Testis (tissue), 3 donors: ENCODE results near the gene PRKD3. TPM values are rescaled to one million over a fixed set of nuclear protein-coding genes. Genes with fewer than 3 reads are reported as not detected.

Experiments
- DNase-seq: peaks from one replicate; pipeline ENCODE4 v3.0.0-alpha.2; 2019
- H3K27ac ChIP-seq, 2 donors: fragments of 200-600 bp; sonication (generic); one replicate each; pipeline ENCODE4 v1.5.1; 2019
- H3K27me3 ChIP-seq: fragments of 200-600 bp; sonication (generic); one replicate; pipeline ENCODE4 v1.5.1; 2019
- H3K36me3 ChIP-seq: fragments of 200-600 bp; sonication (generic); one replicate; pipeline ENCODE4 v1.5.1; 2017; ENCODE audit warnings: low read depth; ENCODE audit errors: missing control alignments
- H3K4me1 ChIP-seq: fragments of 200-600 bp; sonication (generic); one replicate; pipeline ENCODE4 v1.5.1; 2019
- H3K4me3 ChIP-seq, 2 donors: fragments of 200-600 bp; sonication (generic); one replicate each; pipeline ENCODE4 v1.5.1; 2017 to 2019
- H3K9me3 ChIP-seq: fragments of 200-600 bp; sonication (generic); one replicate; pipeline ENCODE4 v1.5.1; 2017
- CTCF ChIP-seq, 3 experiments: fragments of 450-650 bp in 2 of 3; fragments of 200-600 bp in 1 of 3; sonication (generic) in 1 of 3; IDR thresholded peaks; one replicate each; pipeline ENCODE4 v1.5.1; 2016 to 2019; ENCODE audit warnings: antibody characterized with exemption in 3 of 3, mild to moderate bottlenecking in 2 of 3, moderate library complexity in 1 of 3
- POLR2A ChIP-seq: fragments of 450-650 bp; IDR thresholded peaks from one replicate; pipeline ENCODE4 v1.6.1; 2017; ENCODE audit warnings: antibody characterized with exemption, mild to moderate bottlenecking, moderate library complexity
- WGBS, 2 donors: methylation state at CpG; one replicate each; pipeline ENCODE4 v1.1.5; 2018; 5-methylcytosine and 5-hydroxymethylcytosine counted together
- intact Hi-C: fragments of 100-400 bp; cut with DNase I; formaldehyde crosslinking; loops from one replicate; pipeline ENCODE4 v1.15.1; 2023; ENCODE audit warnings: low total_unique reads
- polyA plus RNA-seq: library from polyadenylated mRNA; stranded (reverse); fragments of 350-450 nt; fragmentation: Illumina TruSeq; extraction: RNeasy Lipid Tissue Mini Kit (QIAGEN cat#74804); gene quantifications from one replicate; pipeline ENCODE4 v1.2.3, GENCODE V29; 2014; ENCODE audit warnings: low read depth, low replicate concordance; ENCODE audit not compliant: insufficient read depth
- total RNA-seq, 2 donors: library from RNA; depleted of rRNA; stranded (reverse); fragments of >200 nt; gene quantifications; one replicate each; pipeline ENCODE4 v1.2.3, GENCODE V29; 2016

Gene PRKD3
- total and polyA plus RNA-seq, 3 donors from 2014 or later, result 46.0 to 78.1 (median 52.3) TPM

DNA sequence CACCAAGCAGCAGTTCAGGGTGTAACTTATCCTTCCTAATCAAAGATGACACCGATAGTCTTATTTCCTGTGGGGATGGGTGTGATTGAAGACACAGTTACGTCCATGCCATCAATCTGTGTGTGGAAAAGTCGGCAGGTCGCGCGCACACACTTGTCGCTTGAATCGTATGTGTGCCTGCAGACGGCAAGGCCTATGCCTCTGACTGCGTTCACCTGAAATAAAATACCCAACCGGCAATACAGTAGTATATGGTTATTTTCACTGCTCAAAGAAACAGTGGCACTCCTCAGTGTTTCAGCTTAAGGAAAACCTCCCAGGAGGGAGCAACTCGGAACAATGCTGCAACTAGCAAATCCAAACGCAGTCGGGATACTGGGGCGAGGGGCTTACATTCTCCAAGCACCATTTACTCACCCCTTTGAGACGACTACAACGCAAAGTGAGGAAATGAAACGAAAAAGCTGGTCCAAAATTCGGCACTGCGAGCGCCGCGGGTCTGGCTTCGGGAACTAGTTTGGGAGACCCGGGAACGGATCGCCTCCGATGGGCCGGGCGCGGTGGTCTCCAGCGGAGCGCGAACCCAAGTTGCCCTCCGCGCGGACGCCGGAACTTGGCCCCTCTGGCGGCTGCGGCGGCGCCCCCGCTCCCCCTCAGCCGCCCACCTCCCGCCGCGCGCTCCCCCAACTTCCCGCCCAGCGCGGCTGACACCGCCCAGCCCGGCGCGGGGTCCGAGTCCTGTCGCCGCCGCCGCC is 675 bp downstream of the PRKD3 start:
- Histone ChIP-seq H3K27ac (peak overlapping the region; percentile 88 to 95), H3K4me3 (peak overlapping the region; percentile 83), H3K9me3 (no peaks in the 10 kb centered on the region), H3K36me3 (no peaks in the 10 kb centered on the region), H3K4me1 (peaks cover 9% of the 10 kb centered on the region), H3K27me3 (no peaks in the 10 kb centered on the region)
- intact Hi-C loops, result no loop called here
- DNase-seq, result peak; percentile 52
- 1 to 3% methylated on average over 35 to 44 of the region's 61 CpGs for WGBS, 2 donors
- TF ChIP-seq CTCF (IDR thresholded peaks at IDR 0.05), result no peak
- TF ChIP-seq POLR2A, result no peak

- H3K27me3 ChIP-seq, result no peaks in the 10 kb centered on the region
- H3K4me3 ChIP-seq, result peak overlapping the region; percentile 83
- WGBS, 2 donors, result 9 to 15% methylated on average over 13 of the region's 13 CpGs
- DNase-seq, result peak; percentile 21
- no peaks in the 10 kb centered on the region for H3K36me3 ChIP-seq
- no peaks in the 10 kb centered on the region for H3K9me3 ChIP-seq
- H3K27ac ChIP-seq, result peak overlapping the region; percentile 88 to 95
- intact Hi-C loops, result no loop called here
- peaks cover 9% of the 10 kb centered on the region for H3K4me1 ChIP-seq
- no peak for TF ChIP-seq CTCF (IDR thresholded peaks at IDR 0.05)
- no peak for TF ChIP-seq POLR2A
Observed at GRCh38 chr2:37323176-37323780, 1.4 kb downstream of the PRKD3 start.

DNA sequence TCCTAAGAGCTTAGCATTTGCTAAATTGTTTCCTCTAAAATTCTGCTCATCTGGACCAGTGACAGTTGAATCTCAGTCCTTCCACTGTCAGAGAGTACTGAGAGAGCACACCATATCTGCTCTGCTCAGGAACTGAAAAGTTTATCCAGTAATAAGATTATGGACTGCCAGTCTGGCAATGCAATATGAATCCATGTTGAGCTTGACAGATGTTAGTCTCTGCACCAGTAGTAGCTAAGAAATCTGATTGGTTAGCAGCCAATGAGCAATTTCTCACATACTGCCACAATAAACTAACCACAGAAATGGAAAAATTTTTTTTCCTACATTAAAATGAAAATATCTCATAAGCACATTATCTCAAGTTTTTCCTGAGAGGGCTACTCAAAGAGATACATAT is 2.3 kb downstream of the PRKD3 start:
- Histone ChIP-seq H3K4me1 (peaks cover 9% of the 10 kb centered on the region), H3K4me3 (no peak overlapping the region), H3K36me3 (no peaks in the 10 kb centered on the region), H3K9me3 (no peaks in the 10 kb centered on the region), H3K27ac (no peak overlapping the region), H3K27me3 (no peaks in the 10 kb centered on the region)
- no peak for DNase-seq
- intact Hi-C loops, result no loop called here
- TF ChIP-seq CTCF (IDR thresholded peaks at IDR 0.05) (no peak), POLR2A (no peak)

DNA sequence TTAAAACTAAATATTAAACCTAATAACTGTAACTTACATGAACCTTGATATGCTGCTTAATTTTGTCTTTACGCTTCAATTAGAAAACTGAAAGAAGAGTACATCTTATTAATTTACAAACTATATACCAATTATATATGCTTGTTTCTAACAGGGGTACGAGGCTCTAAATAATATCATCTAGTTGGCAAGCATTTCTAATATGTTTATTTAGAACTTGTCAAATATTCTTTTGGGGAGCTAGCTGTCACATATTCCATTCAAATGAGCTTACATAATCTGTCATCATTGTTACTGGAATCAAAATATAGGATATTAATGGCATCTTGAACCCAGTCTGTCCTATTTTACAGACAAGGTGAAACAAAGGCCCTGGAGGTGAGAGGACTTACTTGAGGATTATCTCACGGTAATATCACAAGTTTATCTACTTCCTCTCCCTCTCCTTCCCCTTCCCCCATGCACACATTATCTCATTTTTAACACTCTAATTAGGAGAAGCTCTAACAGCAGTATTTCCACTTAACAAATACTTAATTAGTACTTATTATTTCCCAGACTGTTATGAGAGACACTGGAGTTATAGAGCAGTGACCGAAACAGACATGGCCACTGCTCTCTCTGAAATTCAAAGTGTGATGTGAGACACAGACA is 3.5 kb downstream of the PRKD3 start:
- H3K27me3 ChIP-seq, result no peaks in the 10 kb centered on the region
- no peak overlapping the region for H3K27ac ChIP-seq
- H3K9me3 ChIP-seq, result no peaks in the 10 kb centered on the region
- TF ChIP-seq POLR2A (no peak), CTCF (IDR thresholded peaks at IDR 0.05) (no peak)
- H3K4me3 ChIP-seq, result no peak overlapping the region
- WGBS, 2 donors, result 74 to 87% methylated on average over 4 of the region's 4 CpGs
- DNase-seq, result no peak
- H3K36me3 ChIP-seq, result no peaks in the 10 kb centered on the region
- intact Hi-C loops, result no loop called here
- peaks cover 9% of the 10 kb centered on the region for H3K4me1 ChIP-seq
